Peyer's patch (tissue), 4 donors: ENCODE results near the gene PSD4. TPM values are rescaled to one million over a fixed set of nuclear protein-coding genes. Genes with fewer than 3 reads are reported as not detected.

Experiments used
- DNase-seq, 3 donors: peaks; one replicate each; pipeline ENCODE4 v3.0.0-alpha.2; 2017 to 2019
- H3K27ac ChIP-seq, 4 donors: fragments of 200-600 bp; sonication (generic); one replicate each; pipeline ENCODE4 v1.5.1; 2016 to 2019
- H3K27me3 ChIP-seq, 2 donors: fragments of 200-600 bp; sonication (generic); one replicate each; pipeline ENCODE4 v1.5.1; 2019
- H3K36me3 ChIP-seq, 3 donors: fragments of 200-600 bp; sonication (generic); one replicate each; pipeline ENCODE4 v1.5.1; 2016 to 2019
- H3K4me1 ChIP-seq, 4 donors: fragments of 200-600 bp; sonication (generic); one replicate each; pipeline ENCODE4 v1.5.1; 2016 to 2019
- H3K4me3 ChIP-seq, 4 donors: fragments of 200-600 bp; sonication (generic); 1 replicate in 3 of 4; 2 replicates in 1 of 4; pipeline ENCODE4 v1.5.1; 2016 to 2019; ENCODE audit warnings: mild to moderate bottlenecking in 1 of 4
- H3K9me3 ChIP-seq, 4 donors: fragments of 200-600 bp; sonication (generic); one replicate each; pipeline ENCODE4 v1.5.1; 2016 to 2019; ENCODE audit warnings: mild to moderate bottlenecking in 1 of 4
- POLR2A ChIP-seq, 2 donors: fragments of 450-650 bp; IDR thresholded peaks; one replicate each; pipeline ENCODE4 v1.5.1; 2017; ENCODE audit warnings: antibody characterized with exemption in 2 of 2, mild to moderate bottlenecking in 2 of 2, moderate library complexity in 2 of 2
- total RNA-seq, 4 donors: library from RNA; depleted of rRNA; stranded (reverse); fragments of >200 nt; gene quantifications; one replicate each; pipeline ENCODE4 v1.1.0, GENCODE V29; 2016
- TF ChIP-seq, protein P1 (sequence below), 6 experiments: fragments of 450-650 bp in 4 of 6; fragments of 200-600 bp in 2 of 6; sonication (generic) in 1 of 6; IDR thresholded peaks; one replicate each; pipeline ENCODE4 v1.5.1; 2017 to 2019; ENCODE audit warnings: antibody characterized with exemption in 6 of 6, mild to moderate bottlenecking in 3 of 6, moderate library complexity in 1 of 6

Gene PSD4
- total RNA-seq, 4 donors from 2014 or later, result 125 to 284 (median 212) TPM

DNA sequence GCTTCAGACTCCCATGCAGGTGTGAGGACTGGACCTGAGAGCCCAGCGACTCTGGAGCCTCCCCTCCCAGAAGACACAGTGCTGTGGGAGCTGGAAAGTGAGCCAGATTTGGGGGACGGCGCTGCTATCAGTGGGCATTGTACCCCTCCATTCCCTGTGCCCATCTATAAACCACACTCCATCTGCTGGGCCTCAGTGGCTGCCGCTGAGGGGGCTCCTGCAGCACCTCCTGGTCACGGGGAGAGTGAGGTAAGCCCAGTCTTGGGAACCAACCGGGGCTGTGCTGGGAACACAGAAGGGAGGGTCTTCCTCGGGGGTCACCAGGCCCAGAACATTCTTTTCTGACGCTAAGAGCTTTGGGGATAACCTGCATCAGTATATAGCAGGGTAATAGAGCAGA lies 9.5 kb downstream of the PSD4 start:
- peaks cover 0 to 28% (median 0%) of the 10 kb centered on the region in 3 donors for H3K36me3 ChIP-seq
- no peak overlapping the region for H3K4me3 ChIP-seq
- H3K27ac ChIP-seq, result peak overlapping the region in 1 of 4 donors; percentile 32
- peaks cover 0 to 49% (median 19%) of the 10 kb centered on the region in 4 donors for H3K4me1 ChIP-seq
- H3K9me3 ChIP-seq, result no peaks in the 10 kb centered on the region
- DNase-seq, result peak in 1 of 3 donors; percentile 15
- TF ChIP-seq POLR2A (IDR thresholded peaks at IDR 0.05), result no peak
- TF ChIP-seq, protein P1, sequence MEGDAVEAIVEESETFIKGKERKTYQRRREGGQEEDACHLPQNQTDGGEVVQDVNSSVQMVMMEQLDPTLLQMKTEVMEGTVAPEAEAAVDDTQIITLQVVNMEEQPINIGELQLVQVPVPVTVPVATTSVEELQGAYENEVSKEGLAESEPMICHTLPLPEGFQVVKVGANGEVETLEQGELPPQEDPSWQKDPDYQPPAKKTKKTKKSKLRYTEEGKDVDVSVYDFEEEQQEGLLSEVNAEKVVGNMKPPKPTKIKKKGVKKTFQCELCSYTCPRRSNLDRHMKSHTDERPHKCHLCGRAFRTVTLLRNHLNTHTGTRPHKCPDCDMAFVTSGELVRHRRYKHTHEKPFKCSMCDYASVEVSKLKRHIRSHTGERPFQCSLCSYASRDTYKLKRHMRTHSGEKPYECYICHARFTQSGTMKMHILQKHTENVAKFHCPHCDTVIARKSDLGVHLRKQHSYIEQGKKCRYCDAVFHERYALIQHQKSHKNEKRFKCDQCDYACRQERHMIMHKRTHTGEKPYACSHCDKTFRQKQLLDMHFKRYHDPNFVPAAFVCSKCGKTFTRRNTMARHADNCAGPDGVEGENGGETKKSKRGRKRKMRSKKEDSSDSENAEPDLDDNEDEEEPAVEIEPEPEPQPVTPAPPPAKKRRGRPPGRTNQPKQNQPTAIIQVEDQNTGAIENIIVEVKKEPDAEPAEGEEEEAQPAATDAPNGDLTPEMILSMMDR (IDR thresholded peaks at IDR 0.05), result no peak
- H3K27me3 ChIP-seq, result no peaks in the 10 kb centered on the region

DNA sequence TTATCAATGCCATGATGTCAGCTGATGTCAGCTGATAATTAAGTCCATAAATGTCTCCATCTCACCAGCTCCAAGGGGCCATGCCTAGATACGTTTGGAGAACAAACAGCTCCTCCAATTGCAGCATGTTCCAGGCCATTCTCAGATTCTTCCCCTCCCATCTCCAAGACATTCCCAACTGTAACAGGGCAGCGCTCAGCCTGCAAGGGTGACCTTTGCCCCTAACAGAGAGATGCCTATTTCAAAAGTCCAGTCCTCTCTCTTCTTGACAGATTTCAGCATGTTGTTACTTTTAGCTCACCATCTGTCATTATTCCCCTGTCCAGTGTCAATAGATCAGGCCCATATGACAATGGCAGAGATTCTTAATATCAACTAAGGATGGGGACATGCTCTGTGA lies 9.9 kb downstream of the PSD4 start:
- peaks cover 0 to 49% (median 19%) of the 10 kb centered on the region in 4 donors for H3K4me1 ChIP-seq
- peak in 1 of 3 donors; percentile 38 for DNase-seq

DNA sequence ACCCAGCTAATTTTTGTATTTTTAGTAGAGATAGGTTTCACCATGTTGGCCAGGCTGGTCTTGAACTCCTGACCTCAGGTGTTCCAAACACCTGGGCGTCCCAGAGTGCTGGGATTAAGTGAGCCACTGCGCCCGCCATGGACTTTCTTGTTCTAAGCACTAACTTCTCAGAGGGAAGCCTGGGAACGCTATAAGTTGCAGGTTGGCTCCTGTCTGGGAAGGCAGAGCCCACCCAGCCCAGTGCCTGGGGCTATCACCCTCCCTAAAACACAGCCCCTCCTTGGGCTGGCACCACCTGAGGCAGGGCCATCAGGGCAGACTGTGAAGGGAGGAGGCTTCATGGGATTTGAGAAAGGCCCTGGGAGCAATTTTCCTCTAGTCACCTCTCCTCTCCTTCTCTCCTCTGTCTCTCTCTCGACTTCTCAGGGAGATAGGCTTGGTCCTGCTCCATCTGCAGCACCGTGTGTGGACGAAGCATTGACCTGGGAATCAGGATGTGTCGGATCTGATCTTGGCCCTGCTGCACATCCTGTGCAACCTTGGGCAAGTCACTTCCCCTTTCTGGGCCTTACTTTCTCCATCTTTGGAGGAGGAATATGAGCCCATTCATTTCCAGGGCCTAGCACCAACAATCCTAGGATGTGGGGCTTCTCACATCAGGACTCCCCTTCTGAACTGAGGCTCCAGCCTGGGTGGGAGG lies 10.9 kb downstream of the PSD4 start:
- peaks cover 0 to 28% (median 0%) of the 10 kb centered on the region in 3 donors for H3K36me3 ChIP-seq
- no peak overlapping the region for H3K27ac ChIP-seq
- H3K27me3 ChIP-seq, result no peaks in the 10 kb centered on the region
- DNase-seq, result peak in 1 of 3 donors; percentile 15
- H3K4me3 ChIP-seq, result no peak overlapping the region
- no peaks in the 10 kb centered on the region for H3K9me3 ChIP-seq
- TF ChIP-seq POLR2A (IDR thresholded peaks at IDR 0.05), result no peak
- TF ChIP-seq, protein P1 (IDR thresholded peaks at IDR 0.05), result no peak
- H3K4me1 ChIP-seq, result peaks cover 0 to 47% (median 16%) of the 10 kb centered on the region in 4 donors

More for the DNA sequence above, 9.9 kb downstream of the PSD4 start:
- H3K36me3 ChIP-seq, result peaks cover 0 to 28% (median 0%) of the 10 kb centered on the region in 3 donors
- no peak overlapping the region for H3K4me3 ChIP-seq
- no peaks in the 10 kb centered on the region for H3K27me3 ChIP-seq
- H3K27ac ChIP-seq, result peak overlapping the region in 1 of 4 donors; percentile 32
- no peak for TF ChIP-seq POLR2A (IDR thresholded peaks at IDR 0.05)
- TF ChIP-seq, protein P1 (IDR thresholded peaks at IDR 0.05), result no peak
- no peaks in the 10 kb centered on the region for H3K9me3 ChIP-seq

DNA sequence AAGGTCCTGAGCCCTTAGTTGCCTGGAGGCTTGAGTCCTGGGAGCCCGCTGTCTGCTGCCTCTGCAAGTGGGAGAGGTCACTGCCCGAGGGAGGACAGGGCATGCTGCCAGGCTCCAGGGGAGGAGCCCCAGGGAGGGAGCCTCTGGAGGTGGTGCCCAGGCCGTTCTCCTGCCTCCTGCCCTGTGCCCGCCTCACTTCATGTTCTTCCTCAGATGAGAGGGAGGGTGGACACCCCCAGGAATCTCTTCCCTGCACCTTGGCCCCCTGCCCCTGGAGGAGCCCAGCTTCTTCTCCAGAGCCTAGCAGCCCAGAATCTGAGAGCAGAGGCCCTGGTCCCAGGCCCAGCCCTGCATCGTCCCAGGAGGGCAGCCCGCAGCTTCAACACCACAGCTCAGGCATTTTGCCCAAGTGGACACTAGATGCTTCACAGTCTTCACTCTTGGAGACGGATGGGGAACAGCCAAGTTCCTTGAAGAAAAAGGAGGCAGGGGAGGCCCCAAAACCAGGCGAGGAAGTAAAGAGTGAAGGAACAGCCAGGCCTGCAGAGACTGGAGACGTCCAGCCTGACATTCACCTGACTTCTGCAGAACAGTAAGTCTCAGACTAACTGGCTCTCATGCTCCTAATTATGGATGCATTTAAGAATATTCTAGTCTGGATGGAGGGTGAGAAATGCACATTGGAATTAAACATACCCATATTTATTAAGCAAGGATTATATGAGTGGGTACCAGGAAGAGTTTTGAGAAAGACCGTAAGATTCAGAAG lies 12.1 kb downstream of the PSD4 start:
- Histone ChIP-seq H3K27ac (no peak overlapping the region), H3K27me3 (no peaks in the 10 kb centered on the region), H3K36me3 (peaks cover 0 to 19% (median 0%) of the 10 kb centered on the region in 3 donors), H3K4me1 (peaks cover 0 to 35% (median 8%) of the 10 kb centered on the region in 4 donors), H3K4me3 (no peak overlapping the region), H3K9me3 (no peaks in the 10 kb centered on the region)
- peak in 1 of 3 donors; percentile 66 for DNase-seq
- TF ChIP-seq, protein P1 (IDR thresholded peaks at IDR 0.05), result no peak
- no peak for TF ChIP-seq POLR2A (IDR thresholded peaks at IDR 0.05)

DNA sequence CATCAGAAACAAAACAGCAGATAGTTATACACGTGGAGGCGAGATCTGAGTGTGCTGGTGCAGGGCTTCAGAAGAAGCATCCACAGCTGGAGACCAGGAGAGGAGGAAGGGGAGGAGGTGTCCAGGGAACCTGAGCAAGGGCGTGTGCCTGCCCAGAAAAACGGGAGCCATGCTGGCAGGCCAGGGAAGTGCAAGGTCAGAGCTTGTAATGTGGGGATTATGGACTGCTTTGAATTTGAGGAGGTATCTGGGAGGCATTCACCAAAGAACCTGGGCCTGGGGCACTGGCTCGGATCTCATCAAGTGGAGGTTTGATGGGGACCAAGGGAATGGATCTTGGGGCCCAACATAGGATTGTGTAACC lies 12.6 kb downstream of the PSD4 start:
- TF ChIP-seq, protein P1 (IDR thresholded peaks at IDR 0.05), result no peak
- no peak for TF ChIP-seq POLR2A (IDR thresholded peaks at IDR 0.05)
- Histone ChIP-seq H3K27me3 (no peaks in the 10 kb centered on the region), H3K4me3 (no peak overlapping the region), H3K27ac (no peak overlapping the region), H3K4me1 (peaks cover 0 to 30% (median 3%) of the 10 kb centered on the region in 4 donors), H3K9me3 (no peaks in the 10 kb centered on the region), H3K36me3 (peaks cover 0 to 19% (median 0%) of the 10 kb centered on the region in 3 donors)
- peak in 1 of 3 donors; percentile 15 for DNase-seq
